OCI-LY7 (cell line): ENCODE data around the gene ARFIP1.

Source experiments
- CTCF ChIP-seq: fragments of 200-600 bp; sonication (generic); conservative IDR thresholded peaks from 2 replicates; pipeline ENCODE4 v1.5.1; 2014; ENCODE audit warnings: mild to moderate bottlenecking, antibody characterized with exemption, low read length, moderate library complexity, mixed read lengths
- EZH2phosphoT487 ChIP-seq: fragments of 200-600 bp; sonication (generic); IDR thresholded peaks from 2 replicates; pipeline ENCODE4 v1.6.1; 2018; ENCODE audit warnings: low read depth, borderline replicate concordance, mild to moderate bottlenecking, mixed run types, antibody characterized with exemption, low read length, moderate library complexity, mixed read lengths

DNA sequence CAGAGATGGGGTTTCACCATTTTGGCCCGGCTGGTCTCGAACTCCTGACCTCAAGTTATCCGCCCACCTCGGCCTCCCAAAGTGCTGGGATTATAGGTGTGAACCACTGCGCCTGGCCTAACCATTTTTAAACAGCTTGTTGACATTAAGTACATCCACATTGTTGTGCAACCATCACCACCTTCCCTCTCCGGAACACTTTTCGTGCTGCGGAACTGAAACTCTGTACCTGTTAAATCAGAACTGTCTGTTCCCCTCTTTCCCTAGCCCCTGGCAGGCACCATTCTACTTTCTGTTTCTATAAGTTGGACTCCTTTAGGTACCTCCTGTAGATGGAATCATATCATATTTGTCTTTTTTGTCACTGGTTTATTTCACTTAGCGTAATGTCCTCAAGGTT lies 165.9 kb downstream of the ARFIP1 start:
- TF ChIP-seq CTCF = no peak
- no peak for TF ChIP-seq EZH2phosphoT487
